ENCODE results near the gene OPTC. TPM values are rescaled to one million over a fixed set of nuclear protein-coding genes. Genes with fewer than 3 reads are reported as not detected.
"Not testable (repeated sequence)": the region's sequence is repeated elsewhere in the genome, so short reads cannot be mapped to it uniquely, and the experiment has no call there.

The OPTC gene
- total RNA-seq, 1 experiment from 2014 or later, result not detected

DNA sequence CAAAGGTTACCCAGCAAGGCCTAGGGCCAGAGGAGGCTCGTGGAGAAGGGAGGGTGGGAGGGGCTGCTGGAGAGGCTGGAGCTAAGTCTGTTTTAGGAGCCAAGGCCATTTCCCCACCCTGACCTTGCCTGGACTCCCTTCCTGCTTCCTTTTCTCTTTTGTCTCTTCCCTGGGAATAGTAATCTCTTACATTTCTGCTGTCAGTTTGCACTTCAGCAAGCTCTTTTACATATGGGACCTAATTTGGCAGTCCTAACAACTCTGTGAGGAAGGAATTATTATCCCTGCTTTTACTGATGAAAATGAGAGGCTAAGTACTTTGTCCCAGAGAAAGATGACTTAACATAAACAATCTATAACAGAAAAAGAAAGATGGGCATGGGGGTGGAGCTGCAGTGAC, 13.8 kb downstream of the OPTC start:
- in situ Hi-C loops (cut with HindIII; ENCODE audit: low pct_unique_long_range_greater_than_20kb, low sequenced_read_pairs), result no loop called here
- no peak for DNase-seq (ENCODE audit: low read depth)

DNA sequence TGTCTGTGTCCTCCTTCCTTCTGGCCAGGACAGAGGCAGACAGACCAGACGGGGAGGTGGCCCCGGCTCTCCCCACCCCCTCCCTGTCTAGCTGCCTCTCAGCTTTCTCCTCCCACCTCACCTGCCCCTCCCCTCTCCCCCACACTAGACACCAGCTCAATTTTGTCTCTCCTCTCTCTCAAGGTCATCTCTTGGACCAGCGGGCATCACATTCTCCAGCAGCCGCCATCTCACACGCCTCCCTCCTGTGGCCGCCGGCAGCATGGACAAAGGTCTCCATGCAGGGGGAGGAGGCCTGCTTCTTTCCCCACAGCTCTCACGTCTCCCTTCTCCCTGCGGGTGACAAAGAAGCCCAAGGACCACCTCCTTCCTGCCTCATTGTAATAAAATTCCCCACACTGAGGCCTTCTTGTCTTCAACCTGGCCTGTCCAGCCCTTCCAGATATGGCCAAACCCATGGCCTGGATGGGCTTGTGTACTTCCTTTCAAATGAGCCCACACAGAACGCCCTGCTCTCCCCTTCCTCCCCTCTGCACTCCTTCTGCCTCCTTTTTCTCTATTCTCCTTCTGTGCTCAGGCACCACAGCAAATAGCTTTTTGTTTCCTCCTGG, 14.6 kb downstream of the OPTC start:
- in situ Hi-C loops (cut with HindIII; ENCODE audit: low pct_unique_long_range_greater_than_20kb, low sequenced_read_pairs), result no loop called here
- DNase-seq (ENCODE audit: low read depth), result no peak

- in situ Hi-C loops (cut with HindIII; ENCODE audit: low pct_unique_long_range_greater_than_20kb, low sequenced_read_pairs), result no loop called here
- DNase-seq (ENCODE audit: low read depth), result no peak
These were observed 15.2 kb downstream of the OPTC start for GRCh38 chr1:203509135-203509534.

- in situ Hi-C loops (cut with HindIII; ENCODE audit: low pct_unique_long_range_greater_than_20kb, low sequenced_read_pairs), result no loop called here
- DNase-seq (ENCODE audit: low read depth), result no peak
These were observed 17.6 kb downstream of the OPTC start for GRCh38 chr1:203511513-203511912.

GRCh38 chr1:203511930-203512329, 18.0 kb downstream of the OPTC start:
- in situ Hi-C loops (cut with HindIII; ENCODE audit: low pct_unique_long_range_greater_than_20kb, low sequenced_read_pairs), result no loop called here
- no peak for DNase-seq (ENCODE audit: low read depth)

DNA sequence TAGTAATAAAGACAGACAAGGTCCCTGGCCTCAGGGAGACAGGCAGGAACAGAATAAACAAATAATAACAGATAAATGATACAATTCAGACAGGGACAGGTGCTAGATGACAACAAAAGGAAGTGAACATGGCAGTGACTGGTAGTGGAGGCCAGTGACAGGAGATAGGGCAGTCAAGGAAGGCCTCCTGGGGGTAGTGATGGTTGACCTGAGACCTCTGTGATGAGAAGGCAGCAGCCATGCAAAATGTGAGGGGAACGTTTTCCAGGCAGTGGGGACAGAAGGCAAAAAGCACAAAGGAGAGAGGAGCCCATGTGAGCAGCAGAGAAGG, 18.5 kb downstream of the OPTC start:
- in situ Hi-C loops (cut with HindIII; ENCODE audit: low pct_unique_long_range_greater_than_20kb, low sequenced_read_pairs), result no loop called here
- no peak for DNase-seq (ENCODE audit: low read depth)

GRCh38 chr1:203512848-203513584, 19.1 kb downstream of the OPTC start:
- in situ Hi-C loops (cut with HindIII; ENCODE audit: low pct_unique_long_range_greater_than_20kb, low sequenced_read_pairs), result no loop called here

GRCh38 chr1:203513585-203514031, 19.7 kb downstream of the OPTC start:
- no peak for DNase-seq (ENCODE audit: low read depth)
- in situ Hi-C loops (cut with HindIII; ENCODE audit: low pct_unique_long_range_greater_than_20kb, low sequenced_read_pairs), result no loop called here

More at GRCh38 chr1:203512848-203513584, 19.1 kb downstream of the OPTC start:
- DNase-seq (ENCODE audit: low read depth), result peak; percentile 89

DNA sequence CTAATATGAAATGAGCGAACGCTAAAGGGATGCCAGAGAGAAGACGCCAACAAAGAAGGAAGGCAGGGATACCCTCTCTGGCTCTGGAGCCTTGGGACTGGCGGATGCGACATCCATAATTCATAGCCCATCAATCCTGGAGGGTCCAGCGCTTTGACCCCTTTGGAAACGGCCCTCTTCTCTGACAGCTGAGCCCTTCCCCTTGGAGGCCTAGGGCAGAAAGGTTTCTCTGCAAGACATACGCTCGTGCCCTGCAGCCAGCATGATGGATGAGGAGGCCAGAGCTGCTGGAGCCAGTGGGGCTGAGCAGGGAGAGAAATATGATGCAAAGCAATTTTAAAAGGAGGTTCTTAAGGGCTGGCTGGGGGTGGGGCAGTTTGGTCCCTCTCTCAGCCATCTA, 22.2 kb downstream of the OPTC start:
- DNase-seq (ENCODE audit: low read depth), result no peak
- in situ Hi-C loops (cut with HindIII; ENCODE audit: low pct_unique_long_range_greater_than_20kb, low sequenced_read_pairs), result no loop called here

DNA sequence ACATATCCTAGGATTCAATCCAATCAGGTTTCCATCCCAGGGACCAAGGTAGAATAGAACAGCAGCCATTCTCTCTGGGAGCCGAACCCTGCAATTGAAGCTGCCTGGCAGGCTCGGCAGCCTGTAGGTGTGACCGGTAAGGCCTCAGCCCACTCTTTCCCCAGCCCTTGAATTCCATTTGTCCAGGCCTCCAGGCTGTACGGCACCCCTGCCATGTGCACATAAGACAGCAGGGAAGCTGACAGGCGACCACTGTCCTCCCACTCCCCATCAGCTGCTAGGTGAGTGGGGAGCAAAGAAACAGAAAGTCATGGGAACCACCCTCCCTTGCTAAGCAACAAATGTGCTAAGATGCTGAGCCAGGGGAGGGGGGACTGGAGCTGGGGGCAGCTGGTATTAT, 23.0 kb downstream of the OPTC start:
- DNase-seq (ENCODE audit: low read depth), result no peak
- in situ Hi-C loops (cut with HindIII; ENCODE audit: low pct_unique_long_range_greater_than_20kb, low sequenced_read_pairs), result no loop called here

GRCh38 chr1:203517426-203518110, 23.6 kb downstream of the OPTC start:
- no peak for DNase-seq (ENCODE audit: low read depth)
- in situ Hi-C loops (cut with HindIII; ENCODE audit: low pct_unique_long_range_greater_than_20kb, low sequenced_read_pairs), result no loop called here

- in situ Hi-C loops (cut with HindIII; ENCODE audit: low pct_unique_long_range_greater_than_20kb, low sequenced_read_pairs); DNase-seq (ENCODE audit: low read depth): not testable (repeated sequence)
These were observed 24.2 kb downstream of the OPTC start for GRCh38 chr1:203518139-203518538.

DNA sequence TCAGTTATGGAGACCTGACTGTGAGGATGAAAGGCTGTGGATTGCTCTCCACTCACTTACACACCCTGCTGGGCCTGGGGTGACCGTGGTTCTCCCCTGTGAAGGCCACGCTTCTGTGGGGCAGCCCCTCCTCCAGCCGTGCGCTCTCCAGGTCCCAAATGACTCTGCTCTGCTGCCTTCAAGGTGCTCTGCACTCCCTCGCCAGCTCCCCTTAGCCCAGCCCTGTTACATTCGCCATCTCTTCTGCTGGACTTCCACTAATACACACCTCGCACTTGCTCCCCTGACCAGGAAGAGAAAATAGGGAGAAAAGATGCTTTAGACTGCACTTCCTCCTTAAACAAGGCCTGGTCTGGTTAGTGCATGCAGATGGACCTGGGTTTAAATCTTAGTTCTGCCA, 24.6 kb downstream of the OPTC start:
- DNase-seq (ENCODE audit: low read depth), result no peak
- in situ Hi-C loops (cut with HindIII; ENCODE audit: low pct_unique_long_range_greater_than_20kb, low sequenced_read_pairs), result no loop called here

- DNase-seq (ENCODE audit: low read depth), result no peak
These were observed 25.3 kb downstream of the OPTC start for GRCh38 chr1:203519053-203519840.

DNA sequence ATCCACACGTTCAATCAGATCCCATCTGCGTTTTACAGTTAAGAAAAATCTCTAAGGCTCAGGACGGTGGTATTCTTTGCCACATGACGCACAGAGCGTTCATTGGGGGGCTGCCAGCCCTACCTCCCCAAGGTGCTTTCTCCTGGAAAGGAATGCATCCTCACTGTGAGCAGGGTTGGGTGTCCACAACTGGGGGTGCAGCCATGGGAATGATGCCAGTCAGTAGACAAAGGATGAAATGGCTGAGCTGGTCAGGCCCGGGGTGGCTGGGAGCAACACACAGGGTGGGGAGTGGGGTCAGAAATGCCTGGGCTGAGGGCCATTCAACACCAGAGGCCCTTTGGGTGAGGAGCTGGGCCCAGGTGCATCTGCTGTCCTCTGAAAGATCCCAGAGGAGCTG, 25.9 kb downstream of the OPTC start:
- DNase-seq (ENCODE audit: low read depth), result no peak
- in situ Hi-C loops (cut with HindIII; ENCODE audit: low pct_unique_long_range_greater_than_20kb, low sequenced_read_pairs), result no loop called here

More at GRCh38 chr1:203519053-203519840, 25.3 kb downstream of the OPTC start:
- in situ Hi-C loops (cut with HindIII; ENCODE audit: low pct_unique_long_range_greater_than_20kb, low sequenced_read_pairs), result no loop called here

GRCh38 chr1:203520315-203520714, 26.4 kb downstream of the OPTC start:
- in situ Hi-C loops (cut with HindIII; ENCODE audit: low pct_unique_long_range_greater_than_20kb, low sequenced_read_pairs), result no loop called here

DNA sequence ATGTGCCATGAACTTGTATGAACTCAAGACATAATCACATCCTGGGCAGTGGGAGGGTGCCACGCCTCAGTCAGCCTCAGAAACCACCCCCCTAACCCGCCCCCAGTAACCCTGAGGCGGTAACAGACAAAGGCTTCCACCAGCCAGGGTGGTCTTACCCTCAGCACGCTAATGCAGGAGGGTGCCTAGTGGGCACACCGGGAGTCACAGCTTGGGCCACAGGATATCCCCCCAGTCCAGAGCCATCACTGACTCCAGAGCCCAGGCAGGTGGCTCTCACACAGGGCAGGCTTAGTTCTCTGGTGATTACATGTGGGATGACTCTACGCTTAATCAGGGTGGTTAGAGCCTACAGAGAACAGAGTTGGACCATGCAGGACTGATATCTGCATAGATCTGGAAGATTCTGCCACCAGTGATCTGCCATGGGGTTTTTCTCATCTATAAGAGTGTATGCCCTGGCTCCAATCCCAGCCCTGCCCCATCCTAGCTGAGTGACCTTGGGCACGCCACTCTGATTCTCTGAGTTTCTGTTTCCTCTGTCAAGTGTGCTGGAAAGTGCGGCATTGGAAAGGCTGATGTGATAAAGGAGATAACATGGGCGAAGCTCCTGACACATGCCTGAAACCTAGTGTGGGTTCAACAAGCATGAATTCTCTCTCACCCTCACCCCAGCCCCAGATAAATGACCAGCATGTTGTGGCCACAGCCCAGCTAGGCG, 27.3 kb downstream of the OPTC start:
- in situ Hi-C loops (cut with HindIII; ENCODE audit: low pct_unique_long_range_greater_than_20kb, low sequenced_read_pairs), result no loop called here

More at GRCh38 chr1:203520315-203520714, 26.4 kb downstream of the OPTC start:
- no peak for DNase-seq (ENCODE audit: low read depth)

GRCh38 chr1:203521812-203522211, 27.9 kb downstream of the OPTC start:
- in situ Hi-C loops (cut with HindIII; ENCODE audit: low pct_unique_long_range_greater_than_20kb, low sequenced_read_pairs), result no loop called here
- no peak for DNase-seq (ENCODE audit: low read depth)

More for the DNA sequence above, 27.3 kb downstream of the OPTC start:
- DNase-seq (ENCODE audit: low read depth), result no peak

All from Caki2 (cell line).